Smooth muscle cell (in vitro differentiated cells): ENCODE data around the gene GNA12. TPM values are rescaled to one million over a fixed set of nuclear protein-coding genes. Genes with fewer than 3 reads are reported as not detected.
"Not testable (repeated sequence)": the region's sequence is repeated elsewhere in the genome, so short reads cannot be mapped to it uniquely, and the experiment has no call there.

ENCODE experiments used
- DNase-seq: peaks from one replicate; lab custom pipeline; 2025; ENCODE audit not compliant: unreplicated experiment; lab: John Stamatoyannopoulos, UW
- H2AFZ ChIP-seq: fragments of 200-600 bp; sonication (generic); 2 replicates; pipeline ENCODE4 v1.6.0; 2016; ENCODE audit warnings: antibody characterized with exemption, low read depth, mild to moderate bottlenecking
- H3F3A ChIP-seq: fragments of 200-600 bp; sonication (generic); 2 replicates; pipeline ENCODE4 v1.6.0; 2017; ENCODE audit warnings: antibody characterized with exemption, low read depth
- H3K27ac ChIP-seq: fragments of 200-600 bp; sonication (generic); 2 replicates; pipeline ENCODE4 v1.5.1; 2016; ENCODE audit warnings: low read depth, mild to moderate bottlenecking
- H3K27me3 ChIP-seq: fragments of 200-600 bp; sonication (generic); 2 replicates; pipeline ENCODE4 v1.6.1; 2016; ENCODE audit warnings: low read depth, mild to moderate bottlenecking
- H3K36me3 ChIP-seq: fragments of 200-600 bp; sonication (generic); 2 replicates; pipeline ENCODE4 v1.5.1; 2016; ENCODE audit warnings: low read depth
- H3K4me1 ChIP-seq: fragments of 200-600 bp; sonication (generic); 2 replicates; pipeline ENCODE4 v1.5.1; 2016; ENCODE audit warnings: low read depth
- H3K4me2 ChIP-seq: fragments of 200-600 bp; sonication (generic); 2 replicates; pipeline ENCODE4 v1.6.0; 2016; ENCODE audit warnings: mild to moderate bottlenecking
- H3K4me3 ChIP-seq: fragments of 200-600 bp; sonication (generic); 2 replicates; pipeline ENCODE4 v1.5.1; 2016; ENCODE audit warnings: mild to moderate bottlenecking
- H3K79me2 ChIP-seq: fragments of 200-600 bp; sonication (generic); 2 replicates; pipeline ENCODE4 v1.6.0; 2016; ENCODE audit warnings: low read depth, mild to moderate bottlenecking
- H3K9ac ChIP-seq: fragments of 200-600 bp; sonication (generic); 2 replicates; pipeline ENCODE4 v1.6.0; 2016; ENCODE audit warnings: low read depth
- H3K9me3 ChIP-seq: fragments of 200-600 bp; sonication (generic); replicated peaks from 2 replicates; pipeline ENCODE4 v1.5.1; 2016; ENCODE audit warnings: low read depth
- H4K20me1 ChIP-seq: fragments of 200-600 bp; sonication (generic); 2 replicates; pipeline ENCODE4 v1.6.0; 2016; ENCODE audit warnings: low read depth
- CTCF ChIP-seq: fragments of 200-600 bp; sonication (generic); IDR thresholded peaks from 2 replicates; pipeline ENCODE4 v1.5.1; 2017; ENCODE audit warnings: borderline replicate concordance, mild to moderate bottlenecking, antibody characterized with exemption; ENCODE audit not compliant: insufficient read depth, poor library complexity, severe bottlenecking
- WGBS: methylation state at CpG from one replicate; pipeline ENCODE4 v1.1.7; 2016; ENCODE audit warnings: low lambda C conversion rate; 5-methylcytosine and 5-hydroxymethylcytosine counted together
- polyA plus RNA-seq: library from polyadenylated mRNA; unstranded; fragments of >200 nt; fragmentation: Nextera tagmentation; extraction: Ambion mirVana; gene quantifications from 2 replicates; pipeline ENCODE4 v1.2.1, GENCODE V29; 2016
- total RNA-seq: library from RNA; depleted of rRNA; stranded (reverse); fragments of >200 nt; gene quantifications from 2 replicates; pipeline ENCODE4 v1.2.3, GENCODE V29; 2014

GNA12 gene
- total and polyA plus RNA-seq, 2 experiments from 2014 or later = 20.3 to 34.7 TPM

GRCh38 chr7:2725178-2726105, 118.7 kb downstream of the GNA12 start:
- 96% methylated on average over 34 of the region's 34 CpGs for WGBS

GRCh38 chr7:2724453-2725177, 119.5 kb downstream of the GNA12 start:
- DNase-seq = no peak
- WGBS = 97% methylated on average over 31 of the region's 31 CpGs

More at GRCh38 chr7:2725178-2726105, 118.7 kb downstream of the GNA12 start:
- Histone ChIP-seq H3K9ac (no peak overlapping the region), H3F3A (no peaks in the 10 kb centered on the region), H3K4me2 (no peak overlapping the region), H3K79me2 (peaks cover 5% of the 10 kb centered on the region), H4K20me1 (peaks cover 7% of the 10 kb centered on the region), H3K4me1 (no peaks in the 10 kb centered on the region), H3K36me3 (no peaks in the 10 kb centered on the region), H3K9me3 (no peaks in the 10 kb centered on the region), H3K4me3 (no peak overlapping the region), H3K27me3 (no peaks in the 10 kb centered on the region), H3K27ac (no peak overlapping the region), H2AFZ (no peak overlapping the region)
- no peak for TF ChIP-seq CTCF
- DNase-seq = no peak

GRCh38 chr7:2724036-2724435, 120.1 kb downstream of the GNA12 start:
- H3K9me3 ChIP-seq, H3K4me1 ChIP-seq, H4K20me1 ChIP-seq, H3K4me3 ChIP-seq, DNase-seq, H3K9ac ChIP-seq, H3K79me2 ChIP-seq, H3K27ac ChIP-seq, H3K36me3 ChIP-seq, H3K27me3 ChIP-seq, H3F3A ChIP-seq, H2AFZ ChIP-seq, H3K4me2 ChIP-seq: not testable (repeated sequence)
- WGBS = 96% methylated on average over 15 of the region's 15 CpGs

More at GRCh38 chr7:2724453-2725177, 119.5 kb downstream of the GNA12 start:
- Histone ChIP-seq H3K79me2 (peaks cover 3% of the 10 kb centered on the region), H3K9me3 (no peaks in the 10 kb centered on the region), H3K4me2 (no peak overlapping the region), H2AFZ (no peak overlapping the region), H3K27ac (no peak overlapping the region), H4K20me1 (peaks cover 5% of the 10 kb centered on the region), H3F3A (no peaks in the 10 kb centered on the region), H3K27me3 (no peaks in the 10 kb centered on the region), H3K36me3 (no peaks in the 10 kb centered on the region), H3K9ac (no peak overlapping the region), H3K4me1 (no peaks in the 10 kb centered on the region), H3K4me3 (no peak overlapping the region)
- TF ChIP-seq CTCF = no peak

GRCh38 chr7:2723138-2723850, 120.8 kb downstream of the GNA12 start:
- DNase-seq = no peak
- TF ChIP-seq CTCF = no peak
- H3K4me1 ChIP-seq = no peaks in the 10 kb centered on the region

More at GRCh38 chr7:2723138-2723850, 120.8 kb downstream of the GNA12 start:
- Histone ChIP-seq H4K20me1 (no peaks in the 10 kb centered on the region), H3F3A (no peaks in the 10 kb centered on the region), H3K79me2 (peaks cover 3% of the 10 kb centered on the region), H3K4me3 (no peak overlapping the region), H3K9ac (no peak overlapping the region), H3K4me2 (no peak overlapping the region), H2AFZ (no peak overlapping the region), H3K9me3 (no peaks in the 10 kb centered on the region), H3K27ac (no peak overlapping the region), H3K36me3 (no peaks in the 10 kb centered on the region), H3K27me3 (no peaks in the 10 kb centered on the region)
- 96% methylated on average over 23 of the region's 23 CpGs for whole genome bisulfite sequencing
